Measurements from ENCODE around the gene PLCG1.

PLCG1 gene

DNA sequence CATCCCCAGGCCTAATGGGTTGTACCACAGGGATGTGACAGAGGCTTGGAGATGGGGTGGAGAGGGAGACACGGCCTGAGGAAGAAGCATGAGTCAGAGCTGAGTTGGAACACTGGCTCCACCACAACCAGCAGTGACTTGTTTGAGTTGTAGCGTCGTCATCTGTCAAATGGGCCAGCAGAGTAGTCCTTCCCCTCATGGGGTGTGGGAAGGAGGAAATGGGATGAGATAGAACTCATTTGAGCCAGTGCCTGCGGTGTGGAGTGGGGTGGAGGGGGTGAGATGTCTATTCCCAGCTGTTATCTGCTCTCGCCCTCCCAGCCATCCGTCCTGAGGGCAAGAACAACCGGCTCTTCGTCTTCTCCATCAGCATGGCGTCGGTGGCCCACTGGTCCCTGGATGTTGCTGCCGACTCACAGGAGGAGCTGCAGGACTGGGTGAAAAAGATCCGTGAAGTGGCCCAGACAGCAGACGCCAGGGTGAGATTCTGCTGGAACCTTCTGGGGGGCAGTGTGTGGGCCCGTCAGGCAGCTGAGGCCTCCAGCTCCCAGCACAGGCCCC lies 32.5 kb downstream of the PLCG1 start:
- Histone ChIP-seq H3K18ac (ENCODE audit: low read depth in 1 of 2, low read length in 2 of 2) (no peak overlapping the region), H3K36me3 (ENCODE audit: control insufficient read depth in 1 of 2, insufficient read depth in 2 of 2, low read depth in 1 of 2, low read length in 2 of 2) (peaks cover 89 to 94% of the 10 kb centered on the region in 2 experiments), H3K27me3 (ENCODE audit: control insufficient read depth in 1 of 2, insufficient read depth in 1 of 2, low read length in 2 of 2) (no peaks in the 10 kb centered on the region), H2BK120ac (ENCODE audit: low read depth, low read length) (no peak overlapping the region), H2BK15ac (ENCODE audit: low read depth, poor library complexity, severe bottlenecking) (no peak overlapping the region), H2AK5ac (ENCODE audit: low read length, severe bottlenecking) (no peak overlapping the region), H2BK5ac (ENCODE audit: low read depth, low read length, poor library complexity, severe bottlenecking) (no peak overlapping the region), H2AFZ (ENCODE audit: low read depth, low read length) (no peak overlapping the region), H2BK12ac (ENCODE audit: low read length in 2 of 2) (no peak overlapping the region), H3K4me2 (ENCODE audit: low read length, poor library complexity, severe bottlenecking) (no peak overlapping the region), H4K91ac (ENCODE audit: low read length) (no peak overlapping the region), H4K8ac (ENCODE audit: low read length) (no peak overlapping the region), H3K23ac (ENCODE audit: low read length in 2 of 2) (no peak overlapping the region), H3K14ac (ENCODE audit: low read length in 2 of 2) (no peak overlapping the region), H3K9ac (ENCODE audit: low read length) (no peak overlapping the region), H3K4ac (ENCODE audit: low read depth in 1 of 2, low read length in 2 of 2) (no peak overlapping the region), H3K9me3 (ENCODE audit: control insufficient read depth, low read length) (no peaks in the 10 kb centered on the region), H3K4me3 (ENCODE audit: insufficient read depth in 1 of 2, low read depth in 1 of 2, low read length in 2 of 2) (no peak overlapping the region), H3K79me1 (replicated peaks; ENCODE audit: low read length, poor library complexity, severe bottlenecking) (peaks cover 45% of the 10 kb centered on the region), H3K27ac (ENCODE audit: low read length, poor library complexity, severe bottlenecking) (no peak overlapping the region), H3K4me1 (ENCODE audit: control insufficient read depth, insufficient read depth, low read depth, low read length) (peaks cover 14% of the 10 kb centered on the region)
- peak; percentile 22 for DNase-seq
- 87% methylated on average over 14 of the region's 14 CpGs for WGBS

DNA sequence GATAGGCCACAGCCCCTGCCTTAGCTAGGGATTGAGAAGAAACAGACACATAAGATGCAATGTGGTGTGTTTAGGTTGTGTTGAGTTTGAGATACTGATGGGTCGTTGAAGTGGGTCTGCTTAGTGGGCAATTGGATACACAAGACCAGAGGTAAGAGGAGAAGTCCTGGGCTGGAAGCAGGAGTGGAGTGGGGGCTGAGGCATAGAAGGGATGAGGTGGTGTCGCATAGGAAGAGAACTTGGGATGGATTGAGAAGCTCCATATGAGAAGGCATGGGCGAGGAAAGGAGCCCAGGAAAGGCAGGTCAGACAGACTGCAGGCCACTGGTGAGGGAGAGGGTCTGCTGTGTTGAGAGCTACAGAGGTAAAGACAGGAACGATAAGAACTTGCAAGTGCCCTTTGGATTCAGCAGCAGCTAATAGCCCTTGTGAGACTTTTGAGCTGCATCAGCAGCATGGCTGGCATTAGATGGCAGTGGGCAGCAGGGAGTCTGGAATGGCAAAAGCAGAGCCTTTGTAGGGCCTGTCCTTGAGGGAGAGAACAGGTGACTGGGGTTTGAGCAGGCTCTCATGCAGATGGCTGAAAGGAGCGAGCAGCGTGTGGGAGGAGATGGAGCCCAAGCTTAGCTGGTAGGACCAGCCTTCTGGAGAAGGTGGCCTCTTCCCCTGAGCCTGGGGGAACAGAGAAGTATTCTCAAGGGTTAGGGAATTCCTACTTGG lies 33.2 kb downstream of the PLCG1 start:
- no peaks in the 10 kb centered on the region for H3K9me3 ChIP-seq (ENCODE audit: control insufficient read depth, low read length)
- no peak overlapping the region for H2AK5ac ChIP-seq (ENCODE audit: low read length, severe bottlenecking)
- no peak overlapping the region for H2BK12ac ChIP-seq (ENCODE audit: low read length in 2 of 2)
- H3K27me3 ChIP-seq (ENCODE audit: control insufficient read depth in 1 of 2, insufficient read depth in 1 of 2, low read length in 2 of 2) = no peaks in the 10 kb centered on the region
- H3K4me2 ChIP-seq (ENCODE audit: low read length, poor library complexity, severe bottlenecking) = no peak overlapping the region
- H2BK120ac ChIP-seq (ENCODE audit: low read depth, low read length) = no peak overlapping the region
- H4K91ac ChIP-seq (ENCODE audit: low read length) = no peak overlapping the region
- H3K4me3 ChIP-seq (ENCODE audit: insufficient read depth in 1 of 2, low read depth in 1 of 2, low read length in 2 of 2) = no peak overlapping the region
- no peak overlapping the region for H3K23ac ChIP-seq (ENCODE audit: low read length in 2 of 2)
- H3K36me3 ChIP-seq (ENCODE audit: control insufficient read depth in 1 of 2, insufficient read depth in 2 of 2, low read depth in 1 of 2, low read length in 2 of 2) = peaks cover 88 to 93% of the 10 kb centered on the region in 2 experiments
- no peak overlapping the region for H3K27ac ChIP-seq (ENCODE audit: low read length, poor library complexity, severe bottlenecking)
- peaks cover 17% of the 10 kb centered on the region for H3K4me1 ChIP-seq (ENCODE audit: control insufficient read depth, insufficient read depth, low read depth, low read length)
- DNase-seq = no peak
- 92% methylated on average over 6 of the region's 6 CpGs for WGBS
- H3K14ac ChIP-seq (ENCODE audit: low read length in 2 of 2) = no peak overlapping the region
- H3K18ac ChIP-seq (ENCODE audit: low read depth in 1 of 2, low read length in 2 of 2) = no peak overlapping the region
- no peak overlapping the region for H2AFZ ChIP-seq (ENCODE audit: low read depth, low read length)
- H4K8ac ChIP-seq (ENCODE audit: low read length) = no peak overlapping the region
- no peak overlapping the region for H2BK15ac ChIP-seq (ENCODE audit: low read depth, poor library complexity, severe bottlenecking)
- H3K9ac ChIP-seq (ENCODE audit: low read length) = no peak overlapping the region
- H3K79me1 ChIP-seq (replicated peaks; ENCODE audit: low read length, poor library complexity, severe bottlenecking) = peaks cover 43% of the 10 kb centered on the region
- no peak overlapping the region for H2BK5ac ChIP-seq (ENCODE audit: low read depth, low read length, poor library complexity, severe bottlenecking)
- H3K4ac ChIP-seq (ENCODE audit: low read depth in 1 of 2, low read length in 2 of 2) = no peak overlapping the region

DNA sequence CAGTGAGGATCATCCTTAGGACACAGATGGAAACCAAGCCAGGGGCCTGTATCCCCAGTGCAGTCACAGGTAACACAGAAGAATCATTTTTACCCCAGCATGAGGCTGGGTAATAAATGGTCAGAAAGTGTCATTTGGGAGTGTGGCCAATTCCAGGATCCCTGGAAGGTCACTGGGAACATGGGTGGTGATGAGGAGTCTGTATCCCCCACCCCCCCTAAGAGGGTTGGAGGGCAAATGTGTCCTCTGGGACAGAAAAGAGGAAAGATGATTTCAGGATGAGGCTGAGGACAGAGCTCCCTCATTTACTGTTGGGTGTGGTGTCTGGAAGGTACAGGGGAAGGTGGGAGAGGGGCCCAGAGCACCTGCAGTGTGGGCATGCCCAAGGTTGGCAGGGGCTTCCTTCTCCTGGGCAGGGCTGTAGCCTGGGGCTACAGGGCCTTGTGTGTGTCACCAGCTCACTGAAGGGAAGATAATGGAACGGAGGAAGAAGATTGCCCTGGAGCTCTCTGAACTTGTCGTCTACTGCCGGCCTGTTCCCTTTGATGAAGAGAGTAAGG lies 34.5 kb downstream of the PLCG1 start:
- no peak for DNase-seq
- no peak overlapping the region for H4K8ac ChIP-seq (ENCODE audit: low read length)
- H3K27ac ChIP-seq (ENCODE audit: low read length, poor library complexity, severe bottlenecking) = no peak overlapping the region
- no peak overlapping the region for H3K4me2 ChIP-seq (ENCODE audit: low read length, poor library complexity, severe bottlenecking)
- no peak overlapping the region for H3K4ac ChIP-seq (ENCODE audit: low read depth in 1 of 2, low read length in 2 of 2)
- H2AK5ac ChIP-seq (ENCODE audit: low read length, severe bottlenecking) = no peak overlapping the region
- no peak overlapping the region for H2BK5ac ChIP-seq (ENCODE audit: low read depth, low read length, poor library complexity, severe bottlenecking)
- peaks cover 19% of the 10 kb centered on the region for H3K4me1 ChIP-seq (ENCODE audit: control insufficient read depth, insufficient read depth, low read depth, low read length)
- no peak overlapping the region for H4K91ac ChIP-seq (ENCODE audit: low read length)
- H3K36me3 ChIP-seq (ENCODE audit: control insufficient read depth in 1 of 2, insufficient read depth in 2 of 2, low read depth in 1 of 2, low read length in 2 of 2) = peaks cover 86 to 93% of the 10 kb centered on the region in 2 experiments
- H3K27me3 ChIP-seq (ENCODE audit: control insufficient read depth in 1 of 2, insufficient read depth in 1 of 2, low read length in 2 of 2) = no peaks in the 10 kb centered on the region
- H3K23ac ChIP-seq (ENCODE audit: low read length in 2 of 2) = no peak overlapping the region
- WGBS = 100% methylated on average over 3 of the region's 3 CpGs
- H2BK120ac ChIP-seq (ENCODE audit: low read depth, low read length) = no peak overlapping the region
- peaks cover 44% of the 10 kb centered on the region for H3K79me1 ChIP-seq (replicated peaks; ENCODE audit: low read length, poor library complexity, severe bottlenecking)
- H3K4me3 ChIP-seq (ENCODE audit: insufficient read depth in 1 of 2, low read depth in 1 of 2, low read length in 2 of 2) = no peak overlapping the region
- peak overlapping the region; percentile 22 for H3K9ac ChIP-seq (ENCODE audit: low read length)
- H3K14ac ChIP-seq (ENCODE audit: low read length in 2 of 2) = no peak overlapping the region
- no peak overlapping the region for H2AFZ ChIP-seq (ENCODE audit: low read depth, low read length)
- no peak overlapping the region for H3K18ac ChIP-seq (ENCODE audit: low read depth in 1 of 2, low read length in 2 of 2)
- no peaks in the 10 kb centered on the region for H3K9me3 ChIP-seq (ENCODE audit: control insufficient read depth, low read length)
- no peak overlapping the region for H2BK12ac ChIP-seq (ENCODE audit: low read length in 2 of 2)
- H2BK15ac ChIP-seq (ENCODE audit: low read depth, poor library complexity, severe bottlenecking) = no peak overlapping the region

DNA sequence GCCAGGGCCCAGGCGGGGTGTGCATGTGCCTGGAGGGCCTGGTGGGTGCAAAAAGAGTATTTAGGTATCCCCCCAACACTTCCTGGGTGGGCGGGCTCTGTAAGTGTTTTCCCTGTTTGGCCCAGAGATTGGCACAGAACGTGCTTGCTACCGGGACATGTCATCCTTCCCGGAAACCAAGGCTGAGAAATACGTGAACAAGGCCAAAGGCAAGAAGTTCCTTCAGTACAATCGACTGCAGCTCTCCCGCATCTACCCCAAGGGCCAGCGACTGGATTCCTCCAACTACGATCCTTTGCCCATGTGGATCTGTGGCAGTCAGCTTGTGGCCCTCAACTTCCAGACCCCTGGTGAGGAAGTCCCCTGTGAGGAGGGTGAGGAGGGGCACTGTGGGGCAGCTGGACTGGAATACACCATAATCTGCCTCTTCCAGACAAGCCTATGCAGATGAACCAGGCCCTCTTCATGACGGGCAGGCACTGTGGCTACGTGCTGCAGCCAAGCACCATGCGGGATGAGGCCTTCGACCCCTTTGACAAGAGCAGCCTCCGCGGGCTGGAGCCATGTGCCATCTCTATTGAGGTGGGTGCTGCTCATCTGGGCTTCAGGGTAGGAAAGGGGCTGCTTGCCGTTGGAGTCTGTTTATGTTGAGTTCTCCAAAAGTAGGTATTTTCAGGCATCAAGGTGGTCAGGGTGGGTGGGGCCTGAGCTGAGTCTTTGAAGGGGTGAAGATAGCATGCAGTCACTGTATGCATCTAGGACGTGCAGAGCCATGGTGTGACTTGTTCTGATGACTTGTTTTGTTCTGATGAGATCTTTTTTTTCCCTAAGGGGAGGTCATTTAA lies 35.2 kb downstream of the PLCG1 start:
- Histone ChIP-seq H4K8ac (ENCODE audit: low read length) (no peak overlapping the region), H2BK15ac (ENCODE audit: low read depth, poor library complexity, severe bottlenecking) (no peak overlapping the region), H3K9ac (ENCODE audit: low read length) (peak overlapping the region; percentile 22), H3K4me2 (ENCODE audit: low read length, poor library complexity, severe bottlenecking) (no peak overlapping the region), H3K14ac (ENCODE audit: low read length in 2 of 2) (no peak overlapping the region), H3K4me3 (ENCODE audit: insufficient read depth in 1 of 2, low read depth in 1 of 2, low read length in 2 of 2) (no peak overlapping the region), H3K27ac (ENCODE audit: low read length, poor library complexity, severe bottlenecking) (no peak overlapping the region), H3K18ac (ENCODE audit: low read depth in 1 of 2, low read length in 2 of 2) (no peak overlapping the region), H2BK12ac (ENCODE audit: low read length in 2 of 2) (no peak overlapping the region), H2BK5ac (ENCODE audit: low read depth, low read length, poor library complexity, severe bottlenecking) (no peak overlapping the region), H2BK120ac (ENCODE audit: low read depth, low read length) (no peak overlapping the region), H3K79me1 (replicated peaks; ENCODE audit: low read length, poor library complexity, severe bottlenecking) (peaks cover 41% of the 10 kb centered on the region), H3K9me3 (ENCODE audit: control insufficient read depth, low read length) (no peaks in the 10 kb centered on the region), H2AFZ (ENCODE audit: low read depth, low read length) (no peak overlapping the region), H3K23ac (ENCODE audit: low read length in 2 of 2) (peak overlapping the region in 1 of 2 experiments; percentile 42), H3K27me3 (ENCODE audit: control insufficient read depth in 1 of 2, insufficient read depth in 1 of 2, low read length in 2 of 2) (no peaks in the 10 kb centered on the region), H3K4me1 (ENCODE audit: control insufficient read depth, insufficient read depth, low read depth, low read length) (peaks cover 21% of the 10 kb centered on the region), H3K4ac (ENCODE audit: low read depth in 1 of 2, low read length in 2 of 2) (no peak overlapping the region), H4K91ac (ENCODE audit: low read length) (no peak overlapping the region), H2AK5ac (ENCODE audit: low read length, severe bottlenecking) (no peak overlapping the region), H3K36me3 (ENCODE audit: control insufficient read depth in 1 of 2, insufficient read depth in 2 of 2, low read depth in 1 of 2, low read length in 2 of 2) (peaks cover 82 to 86% of the 10 kb centered on the region in 2 experiments)
- DNase-seq = no peak
- WGBS = 93% methylated on average over 18 of the region's 18 CpGs
